IMR-90 (cell line): ENCODE data around the gene RARRES1. TPM values are rescaled to one million over a fixed set of nuclear protein-coding genes. Genes with fewer than 3 reads are reported as not detected.

ENCODE experiments used
- ATAC-seq: fragments of 200-7000 bp; cut with Tn5 transposase; 2 replicates; pipeline ENCODE4 v1.9.1; 2020; ENCODE audit warnings: low read depth, mild to moderate bottlenecking, moderate library complexity
- BruUV-seq: library from RNA; stranded (reverse); fragments of 400-500 nt; replicated peaks from 2 replicates; lab custom pipeline; 2021; lab: Mats Ljungman, UMichigan
- CTCF ChIA-PET: fragments of 300-600 bp; formaldehyde crosslinking; extraction: SDS; loops from one replicate; lab custom pipeline; 2021; ENCODE audit warnings: antibody characterized with exemption; lab: Yijun Ruan, JAX
- POLR2A ChIA-PET: fragments of 300-600 bp; sonication (Branson Sonifier 250); formaldehyde crosslinking; loops from one replicate; lab custom pipeline; 2022; ENCODE audit warnings: antibody characterized with exemption; ENCODE audit not compliant: unreplicated experiment; lab: Charles Lee
- DNase-seq: peaks from one replicate; pipeline ENCODE4 v3.0.0; 2013
- H2AFZ ChIP-seq: replicated peaks from 2 replicates; pipeline ENCODE3; 2013; ENCODE audit warnings: low read length, mild to moderate bottlenecking; ENCODE audit not compliant: poor library complexity
- H2AK5ac ChIP-seq: 2 replicates; pipeline ENCODE4 v1.6.1; 2013; ENCODE audit warnings: low read depth, low read length, inconsistent platforms
- H2AK9ac ChIP-seq: replicated peaks from 2 replicates; pipeline ENCODE3; 2013; ENCODE audit warnings: mild to moderate bottlenecking, low read depth, low read length, moderate library complexity; ENCODE audit not compliant: poor library complexity
- H2BK120ac ChIP-seq: 2 replicates; pipeline ENCODE4 v1.6.1; 2013; ENCODE audit warnings: low read depth, low read length, inconsistent platforms
- H2BK15ac ChIP-seq: 3 replicates; pipeline ENCODE4 v1.6.1; 2013; ENCODE audit warnings: low read depth, low read length, inconsistent platforms
- H2BK20ac ChIP-seq: 2 replicates; pipeline ENCODE4 v1.6.1; 2013; ENCODE audit warnings: low read depth, mild to moderate bottlenecking, inconsistent platforms, low read length, moderate library complexity
- H2BK5ac ChIP-seq: 2 replicates; pipeline ENCODE4 v1.6.1; 2013; ENCODE audit warnings: mild to moderate bottlenecking, low read depth, low read length, inconsistent platforms; ENCODE audit not compliant: poor library complexity, severe bottlenecking
- H3K14ac ChIP-seq: replicated peaks from 2 replicates; pipeline ENCODE4 v1.6.1; 2013; ENCODE audit warnings: low read depth, low read length, inconsistent platforms
- H3K18ac ChIP-seq: 2 replicates; pipeline ENCODE4 v1.6.1; 2013; ENCODE audit warnings: low read depth, low read length, control low read depth
- H3K23ac ChIP-seq: 2 replicates; pipeline ENCODE4 v1.6.1; 2013; ENCODE audit warnings: low read depth, low read length, inconsistent platforms
- H3K27ac ChIP-seq: 2 replicates; pipeline ENCODE4 v1.5.1; 2013; ENCODE audit warnings: mild to moderate bottlenecking, control low read depth, low read length; ENCODE audit not compliant: insufficient read depth
- H3K27me3 ChIP-seq: 2 replicates; pipeline ENCODE4 v1.6.1; 2013; ENCODE audit warnings: low read length; ENCODE audit not compliant: control insufficient read depth, insufficient read depth
- H3K36me3 ChIP-seq: 2 replicates; pipeline ENCODE4 v1.6.1; 2013; ENCODE audit warnings: low read length, mixed read lengths; ENCODE audit not compliant: control insufficient read depth, insufficient read depth
- H3K4ac ChIP-seq: 2 replicates; pipeline ENCODE4 v1.6.1; 2013; ENCODE audit warnings: low read depth, low read length, inconsistent platforms
- H3K4me1 ChIP-seq: 2 replicates; pipeline ENCODE4 v1.6.1; 2013; ENCODE audit warnings: low read length, mixed read lengths; ENCODE audit not compliant: control insufficient read depth, insufficient read depth
- H3K4me2 ChIP-seq: 2 replicates; pipeline ENCODE4 v1.6.1; 2013; ENCODE audit warnings: low read depth, mild to moderate bottlenecking, control low read depth, low read length, moderate library complexity
- H3K4me3 ChIP-seq: 2 replicates; pipeline ENCODE4 v1.5.1; 2013; ENCODE audit warnings: low read depth, mild to moderate bottlenecking, control low read depth, low read length, moderate library complexity; ENCODE audit not compliant: insufficient read depth
- H3K56ac ChIP-seq: 2 replicates; pipeline ENCODE4 v1.6.1; 2013; ENCODE audit warnings: low read length, inconsistent platforms; ENCODE audit not compliant: insufficient read depth; ENCODE audit errors: extremely low read depth
- H3K79me1 ChIP-seq, 2 experiments: 2 replicates each; pipeline ENCODE4 v1.6.1; 2013; ENCODE audit warnings: low read length in 2 of 2, inconsistent platforms in 1 of 2, low read depth in 1 of 2
- H3K9ac ChIP-seq: 2 replicates; pipeline ENCODE4 v1.6.1; 2013; ENCODE audit warnings: low read depth, low read length, control low read depth
- H3K9me1 ChIP-seq: 2 replicates; pipeline ENCODE4 v1.6.1; 2013; ENCODE audit warnings: low read length, inconsistent platforms; ENCODE audit not compliant: insufficient read depth
- H3K9me3 ChIP-seq: 2 replicates; pipeline ENCODE4 v1.6.1; 2013; ENCODE audit warnings: low read length; ENCODE audit not compliant: control insufficient read depth, insufficient read depth
- H4K20me1 ChIP-seq: 2 replicates; pipeline ENCODE4 v1.6.1; 2013; ENCODE audit warnings: low read length, inconsistent platforms; ENCODE audit not compliant: insufficient read depth
- H4K5ac ChIP-seq: 2 replicates; pipeline ENCODE4 v1.6.1; 2013; ENCODE audit warnings: mild to moderate bottlenecking, low read depth, low read length, control low read depth
- H4K8ac ChIP-seq, 2 experiments: 2 replicates each; pipeline ENCODE4 v1.6.1; 2013; ENCODE audit warnings: low read depth in 2 of 2, low read length in 2 of 2, control low read depth in 1 of 2, inconsistent platforms in 1 of 2
- H4K91ac ChIP-seq: 2 replicates; pipeline ENCODE4 v1.6.1; 2013; ENCODE audit warnings: low read depth, low read length, inconsistent platforms; ENCODE audit not compliant: insufficient read depth
- BHLHE40 ChIP-seq: fragments of 150-350 bp; IDR thresholded peaks from 2 replicates; pipeline ENCODE4 v1.6.1; 2016; ENCODE audit warnings: mild to moderate bottlenecking, low read depth, low read length
- CEBPB ChIP-seq: IDR thresholded peaks from 2 replicates; pipeline ENCODE4 v1.6.1; 2012; ENCODE audit warnings: low read depth, low read length, improper control_type of control experiment
- CHD1 ChIP-seq: IDR thresholded peaks from 2 replicates; pipeline ENCODE4 v1.6.1; 2012; ENCODE audit warnings: low read depth, low read length, improper control_type of control experiment
- FOS ChIP-seq: fragments of 150-350 bp; IDR thresholded peaks from 2 replicates; pipeline ENCODE4 v1.6.1; 2016; ENCODE audit warnings: low read depth, low read length
- MAFK ChIP-seq: IDR thresholded peaks from 2 replicates; pipeline ENCODE4 v1.6.1; 2012; ENCODE audit warnings: low read depth, low read length, improper control_type of control experiment
- MAZ ChIP-seq: IDR thresholded peaks from 2 replicates; pipeline ENCODE4 v1.6.1; 2012; ENCODE audit warnings: low read depth, mild to moderate bottlenecking, low read length, improper control_type of control experiment, moderate library complexity, borderline replicate concordance
- MXI1 ChIP-seq: IDR thresholded peaks from 2 replicates; pipeline ENCODE4 v1.6.1; 2012; ENCODE audit warnings: low read depth, mild to moderate bottlenecking, low read length, moderate library complexity, borderline replicate concordance
- NFE2L2 ChIP-seq: fragments of 150-350 bp; IDR thresholded peaks from 2 replicates; pipeline ENCODE4 v1.6.1; 2016; ENCODE audit warnings: low read depth, mild to moderate bottlenecking, low read length
- POLR2A ChIP-seq: IDR thresholded peaks from 2 replicates; pipeline ENCODE4 v1.6.1; 2012; ENCODE audit warnings: mild to moderate bottlenecking, low read depth, low read length
- RAD21 ChIP-seq: IDR thresholded peaks from 2 replicates; pipeline ENCODE4 v1.6.1; 2012; ENCODE audit warnings: low read length, improper control_type of control experiment
- RCOR1 ChIP-seq: IDR thresholded peaks from 2 replicates; pipeline ENCODE4 v1.6.1; 2012; ENCODE audit warnings: mild to moderate bottlenecking, low read length, improper control_type of control experiment; ENCODE audit not compliant: insufficient replicate concordance
- RFX5 ChIP-seq: IDR thresholded peaks from 2 replicates; pipeline ENCODE4 v1.8.0; 2012; ENCODE audit warnings: low read depth, mild to moderate bottlenecking, low read length, moderate library complexity
- SMC3 ChIP-seq: fragments of 150-350 bp; IDR thresholded peaks from 2 replicates; pipeline ENCODE4 v1.6.1; 2016; ENCODE audit warnings: low read depth, mild to moderate bottlenecking, antibody characterized with exemption, low read length, moderate library complexity
- WGBS, 2 experiments: methylation state at CpG; one replicate each; pipeline versions ENCODE4 v1.1.5 to v1.1.7; 2013; ENCODE audit warnings: missing lambda C conversion rate in 2 of 2; ENCODE audit not compliant: insufficient read length in 1 of 2; ENCODE audit errors: extremely low coverage in 2 of 2; 5-methylcytosine and 5-hydroxymethylcytosine counted together
- dilution Hi-C: fragments of 300-500 bp; cut with HindIII; formaldehyde crosslinking; loops from one replicate; pipeline ENCODE4 v1.14.3; 2018; ENCODE audit warnings: low sequenced_read_pairs; ENCODE audit not compliant: unreplicated experiment
- in situ Hi-C: fragments of 300-500 bp; cut with MboI; formaldehyde crosslinking; loops from 3 replicates; pipeline ENCODE4 v1.14.3; 2019; ENCODE audit warnings: low sequenced_read_pairs, inconsistent platforms, mixed read lengths
- intact Hi-C: fragments of 100-400 bp; cut with micrococcal nuclease; formaldehyde crosslinking; loops from 2 replicates; pipeline ENCODE4 v1.10.0; 2022
- polyA plus RNA-seq, 3 experiments: library from polyadenylated mRNA; depleted of rRNA; stranded (reverse); fragments of >200 nt; gene quantifications; 2 replicates each; pipeline ENCODE4 v1.2.3, GENCODE V29; 2012; ENCODE audit warnings: low replicate concordance in 1 of 3
- total RNA-seq: library from RNA; depleted of rRNA; stranded (reverse); fragments of >200 nt; gene quantifications from 2 replicates; pipeline ENCODE4 v1.2.3, GENCODE V29; 2012
- TF ChIP-seq, protein P1 (sequence below): fragments of 150-350 bp; IDR thresholded peaks from 2 replicates; pipeline ENCODE4 v1.6.1; 2017; ENCODE audit warnings: mild to moderate bottlenecking, antibody characterized with exemption, low read length, low read depth
- TF ChIP-seq, protein P2 (sequence below): fragments of 150-350 bp; IDR thresholded peaks from 2 replicates; pipeline ENCODE4 v1.6.1; 2016; ENCODE audit warnings: low read depth, mild to moderate bottlenecking, low read length, moderate library complexity, borderline replicate concordance
- TF ChIP-seq, protein P3 (sequence below): conservative IDR thresholded peaks from 2 replicates; pipeline ENCODE4 v1.5.1; 2012; ENCODE audit warnings: mild to moderate bottlenecking, low read depth, low read length, improper control_type of control experiment

Gene RARRES1
- total and polyA plus RNA-seq, 2 of the 4 experiments (the other 2 are of a cell fraction) = 0.90 to 3.0 TPM

DNA sequence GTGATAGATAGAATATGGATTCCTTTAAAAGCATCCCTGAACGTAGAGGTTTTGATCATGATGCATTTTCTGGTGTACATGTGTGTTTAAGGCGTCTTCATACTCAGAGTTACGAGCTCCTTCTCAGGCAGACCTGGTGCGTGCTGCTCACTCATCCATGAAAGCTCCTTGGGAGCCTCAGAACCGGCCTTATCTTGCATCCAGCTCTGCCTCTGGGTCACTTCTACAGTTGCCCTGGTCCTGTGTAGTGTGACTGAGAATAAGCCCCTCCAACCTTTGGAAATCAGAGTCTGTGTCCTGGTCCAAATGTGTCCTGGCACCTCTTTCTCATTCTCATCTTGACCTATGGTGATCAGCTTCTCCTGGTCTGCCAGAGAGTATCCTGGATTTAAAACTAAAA lies 17.3 kb upstream of the RARRES1 start:
- no peak overlapping the region for H3K4me2 ChIP-seq
- no peak overlapping the region for H3K18ac ChIP-seq
- H2AFZ ChIP-seq = peak overlapping the region; percentile 43
- H2BK15ac ChIP-seq = no peak overlapping the region
- H3K4me3 ChIP-seq = no peak overlapping the region
- in situ Hi-C loops (no loop called here), intact Hi-C loops (no loop called here), dilution Hi-C loops (no loop called here)
- H3K4me1 ChIP-seq = peaks cover 16% of the 10 kb centered on the region
- no peak overlapping the region for H2BK120ac ChIP-seq
- TF ChIP-seq CHD1 = no peak
- TF ChIP-seq CEBPB = no peak
- TF ChIP-seq NFE2L2 = no peak
- no peak for TF ChIP-seq RAD21
- TF ChIP-seq MXI1 = no peak
- no peak for TF ChIP-seq POLR2A
- TF ChIP-seq FOS = no peak
- no peak for TF ChIP-seq MAZ
- no peak for TF ChIP-seq MAFK
- TF ChIP-seq RCOR1 = no peak
- TF ChIP-seq, protein P1, sequence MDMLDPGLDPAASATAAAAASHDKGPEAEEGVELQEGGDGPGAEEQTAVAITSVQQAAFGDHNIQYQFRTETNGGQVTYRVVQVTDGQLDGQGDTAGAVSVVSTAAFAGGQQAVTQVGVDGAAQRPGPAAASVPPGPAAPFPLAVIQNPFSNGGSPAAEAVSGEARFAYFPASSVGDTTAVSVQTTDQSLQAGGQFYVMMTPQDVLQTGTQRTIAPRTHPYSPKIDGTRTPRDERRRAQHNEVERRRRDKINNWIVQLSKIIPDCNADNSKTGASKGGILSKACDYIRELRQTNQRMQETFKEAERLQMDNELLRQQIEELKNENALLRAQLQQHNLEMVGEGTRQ = no peak
- no peak for TF ChIP-seq BHLHE40
- TF ChIP-seq RFX5 = no peak
- TF ChIP-seq, protein P2, sequence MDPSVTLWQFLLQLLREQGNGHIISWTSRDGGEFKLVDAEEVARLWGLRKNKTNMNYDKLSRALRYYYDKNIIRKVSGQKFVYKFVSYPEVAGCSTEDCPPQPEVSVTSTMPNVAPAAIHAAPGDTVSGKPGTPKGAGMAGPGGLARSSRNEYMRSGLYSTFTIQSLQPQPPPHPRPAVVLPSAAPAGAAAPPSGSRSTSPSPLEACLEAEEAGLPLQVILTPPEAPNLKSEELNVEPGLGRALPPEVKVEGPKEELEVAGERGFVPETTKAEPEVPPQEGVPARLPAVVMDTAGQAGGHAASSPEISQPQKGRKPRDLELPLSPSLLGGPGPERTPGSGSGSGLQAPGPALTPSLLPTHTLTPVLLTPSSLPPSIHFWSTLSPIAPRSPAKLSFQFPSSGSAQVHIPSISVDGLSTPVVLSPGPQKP = no peak
- TF ChIP-seq, protein P3, sequence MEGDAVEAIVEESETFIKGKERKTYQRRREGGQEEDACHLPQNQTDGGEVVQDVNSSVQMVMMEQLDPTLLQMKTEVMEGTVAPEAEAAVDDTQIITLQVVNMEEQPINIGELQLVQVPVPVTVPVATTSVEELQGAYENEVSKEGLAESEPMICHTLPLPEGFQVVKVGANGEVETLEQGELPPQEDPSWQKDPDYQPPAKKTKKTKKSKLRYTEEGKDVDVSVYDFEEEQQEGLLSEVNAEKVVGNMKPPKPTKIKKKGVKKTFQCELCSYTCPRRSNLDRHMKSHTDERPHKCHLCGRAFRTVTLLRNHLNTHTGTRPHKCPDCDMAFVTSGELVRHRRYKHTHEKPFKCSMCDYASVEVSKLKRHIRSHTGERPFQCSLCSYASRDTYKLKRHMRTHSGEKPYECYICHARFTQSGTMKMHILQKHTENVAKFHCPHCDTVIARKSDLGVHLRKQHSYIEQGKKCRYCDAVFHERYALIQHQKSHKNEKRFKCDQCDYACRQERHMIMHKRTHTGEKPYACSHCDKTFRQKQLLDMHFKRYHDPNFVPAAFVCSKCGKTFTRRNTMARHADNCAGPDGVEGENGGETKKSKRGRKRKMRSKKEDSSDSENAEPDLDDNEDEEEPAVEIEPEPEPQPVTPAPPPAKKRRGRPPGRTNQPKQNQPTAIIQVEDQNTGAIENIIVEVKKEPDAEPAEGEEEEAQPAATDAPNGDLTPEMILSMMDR = no peak
- TF ChIP-seq SMC3 = no peak
- no peak overlapping the region for H4K91ac ChIP-seq
- peaks cover 16% of the 10 kb centered on the region for H3K9me1 ChIP-seq
- no peak overlapping the region for H3K27ac ChIP-seq
- peak overlapping the region; percentile 17 for H2AK9ac ChIP-seq
- H2BK20ac ChIP-seq = no peak overlapping the region; the same call in 1 of the 2 replicates
- DNase-seq (no peak), ATAC-seq (no peak)
- H3K4ac ChIP-seq = no peak overlapping the region; the same call in 1 of the 2 replicates
- H3K56ac ChIP-seq = no peak overlapping the region
- no peaks in the 10 kb centered on the region for H3K79me1 ChIP-seq
- ChIA-PET POLR2A (no interaction called here), CTCF (interaction anchor here (0.9 kb wide), 1 partner anchor 28 kb away, joined by 3 read pairs; no protein-coding TSS in a partner anchor)
- H2BK5ac ChIP-seq = no peak overlapping the region
- H4K5ac ChIP-seq = no peak overlapping the region
- no peak overlapping the region for H3K9ac ChIP-seq
- no peaks in the 10 kb centered on the region for H4K20me1 ChIP-seq
- H3K23ac ChIP-seq = no peak overlapping the region
- no peak overlapping the region for H2AK5ac ChIP-seq
- no peak overlapping the region for H3K14ac ChIP-seq
- H3K27me3 ChIP-seq = no peaks in the 10 kb centered on the region
- H4K8ac ChIP-seq = no peak overlapping the region
- peaks cover 13% of the 10 kb centered on the region for H3K36me3 ChIP-seq
- 60% methylated on average over 1 of the region's 5 CpGs; no CpG with 5 or more reads in 1 of the 2 experiments for WGBS, 2 experiments
- BruUV-seq = no TSS peak
- no peaks in the 10 kb centered on the region for H3K9me3 ChIP-seq
